ENCODE measurements around the gene SULT4A1. TPM values are rescaled to one million over a fixed set of nuclear protein-coding genes. Genes with fewer than 3 reads are reported as not detected.

SULT4A1 gene
- total and polyA plus RNA-seq, 2 donors (not counting 1 experiment from before 2014, with no cell fraction given) = not detected

DNA sequence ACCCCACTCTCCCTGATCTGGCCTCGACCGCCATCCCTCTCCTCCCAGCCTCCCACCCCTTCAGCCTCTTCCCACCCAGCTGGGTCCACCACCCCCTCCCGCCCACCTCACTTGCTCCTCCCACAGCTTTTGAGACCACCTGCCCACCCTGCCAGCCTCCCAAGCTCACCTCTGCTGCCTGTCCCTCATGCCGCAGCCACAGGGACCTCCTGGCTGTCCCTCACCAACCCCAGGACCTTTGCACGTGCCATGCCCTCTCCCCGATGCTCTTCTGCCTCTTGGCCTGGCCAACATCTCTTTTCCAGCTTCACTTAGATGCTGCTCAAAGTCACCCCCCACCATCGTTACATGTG, 23.0 kb upstream of the SULT4A1 start:
- Mint-ChIP-seq H3K27me3 (peaks cover 30% of the 10 kb centered on the region), H3K9me3 (ENCODE audit: insufficient read depth) (no peaks in the 10 kb centered on the region), H3K27ac (no peak overlapping the region), H3K4me1 (peaks cover 4% of the 10 kb centered on the region), H3K4me3 (no peak overlapping the region)
- Histone ChIP-seq H3K4me2 (replicated peaks; ENCODE audit: low read depth, low read length, poor library complexity, severe bottlenecking) (no peak overlapping the region), H3K79me2 (ENCODE audit: control insufficient read depth, insufficient read depth, low read length) (no peaks in the 10 kb centered on the region), H3K9ac (ENCODE audit: low read length) (no peak overlapping the region), H3K27ac (ENCODE audit: low read length in 2 of 2) (no peak overlapping the region), H3K36me3 (replicated peaks in 1 of 2; ENCODE audit: control extremely low read depth in 1 of 2, control insufficient read depth in 1 of 2, extremely low read depth in 1 of 2, insufficient read depth in 2 of 2, low read length in 1 of 2) (no peaks in the 10 kb centered on the region), H3K27me3 (replicated peaks in 1 of 4; ENCODE audit: control extremely low read depth in 1 of 4, control insufficient read depth in 3 of 4, insufficient read depth in 4 of 4, low read length in 3 of 4) (peaks cover 0 to 21% (median 2%) of the 10 kb centered on the region in 4 experiments), H4K20me1 (ENCODE audit: control insufficient read depth, insufficient read depth, low read length, poor library complexity, severe bottlenecking) (no peaks in the 10 kb centered on the region), H3K9me3 (ENCODE audit: control extremely low read depth in 1 of 3, control insufficient read depth in 2 of 3, insufficient read depth in 1 of 3, low read length in 2 of 3) (peaks cover 0 to 3% (median 0%) of the 10 kb centered on the region in 3 donors), H3K4me3 (ENCODE audit: control extremely low read depth in 1 of 5, extremely low read depth in 1 of 5, insufficient read depth in 1 of 5, low read depth in 2 of 5, low read length in 4 of 5) (no peak overlapping the region), H3K4me1 (ENCODE audit: control insufficient read depth in 2 of 2, insufficient read depth in 2 of 2, low read length in 2 of 2) (peaks cover 0 to 5% of the 10 kb centered on the region in 2 donors), H2AFZ (ENCODE audit: insufficient read depth, low read depth, low read length, poor library complexity, severe bottlenecking) (no peak overlapping the region)
- ChIA-PET CTCF (no interaction called here), POLR2A (no interaction called here)
- TF ChIP-seq CTCF (IDR thresholded peaks at IDR 0.05) (no peak), EZH2 (IDR thresholded peaks at IDR 0.05; ENCODE audit: borderline replicate concordance, insufficient read depth, low read depth, low read length, poor library complexity, severe bottlenecking) (no peak)
- no peak for DNase-seq
- ATAC-seq (ENCODE audit: low read depth) = no peak
- WGBS (ENCODE audit: insufficient coverage) = 72% methylated on average over 7 of the region's 7 CpGs
- intact Hi-C loops (cut with micrococcal nuclease) = no loop called here

- no peak overlapping the region for H3K27ac Mint-ChIP-seq
- no peaks in the 10 kb centered on the region for H4K20me1 ChIP-seq (ENCODE audit: control insufficient read depth, insufficient read depth, low read length, poor library complexity, severe bottlenecking)
- peaks cover 0 to 15% (median under 1%) of the 10 kb centered on the region in 4 experiments for H3K27me3 ChIP-seq (replicated peaks in 1 of 4; ENCODE audit: control extremely low read depth in 1 of 4, control insufficient read depth in 3 of 4, insufficient read depth in 4 of 4, low read length in 3 of 4)
- no peaks in the 10 kb centered on the region for H3K9me3 Mint-ChIP-seq (ENCODE audit: insufficient read depth)
- TF ChIP-seq CTCF (IDR thresholded peaks at IDR 0.05) (peak; percentile 60), EZH2 (IDR thresholded peaks at IDR 0.05; ENCODE audit: borderline replicate concordance, insufficient read depth, low read depth, low read length, poor library complexity, severe bottlenecking) (no peak)
- H3K4me1 Mint-ChIP-seq = peaks cover 4% of the 10 kb centered on the region
- no peak overlapping the region for H2AFZ ChIP-seq (ENCODE audit: insufficient read depth, low read depth, low read length, poor library complexity, severe bottlenecking)
- WGBS (ENCODE audit: insufficient coverage) = 22% methylated on average over 17 of the region's 18 CpGs
- no peak overlapping the region for H3K9ac ChIP-seq (ENCODE audit: low read length)
- POLR2A ChIA-PET = no interaction called here
- CTCF ChIA-PET = no interaction called here
- peak; percentile 42 for DNase-seq
- no peaks in the 10 kb centered on the region for H3K36me3 ChIP-seq (replicated peaks in 1 of 2; ENCODE audit: control extremely low read depth in 1 of 2, control insufficient read depth in 1 of 2, extremely low read depth in 1 of 2, insufficient read depth in 2 of 2, low read length in 1 of 2)
- intact Hi-C loops (cut with micrococcal nuclease) = no loop called here
- peaks cover 0 to 5% of the 10 kb centered on the region in 2 donors for H3K4me1 ChIP-seq (ENCODE audit: control insufficient read depth in 2 of 2, insufficient read depth in 2 of 2, low read length in 2 of 2)
- ATAC-seq (ENCODE audit: low read depth) = no peak
- H3K79me2 ChIP-seq (ENCODE audit: control insufficient read depth, insufficient read depth, low read length) = no peaks in the 10 kb centered on the region
- no peak overlapping the region for H3K4me3 ChIP-seq (ENCODE audit: control extremely low read depth in 1 of 5, extremely low read depth in 1 of 5, insufficient read depth in 1 of 5, low read depth in 2 of 5, low read length in 4 of 5)
- H3K4me2 ChIP-seq (replicated peaks; ENCODE audit: low read depth, low read length, poor library complexity, severe bottlenecking) = peak overlapping the region; percentile 15
- peaks cover 0 to 3% (median 0%) of the 10 kb centered on the region in 3 donors for H3K9me3 ChIP-seq (ENCODE audit: control extremely low read depth in 1 of 3, control insufficient read depth in 2 of 3, insufficient read depth in 1 of 3, low read length in 2 of 3)
- no peak overlapping the region for H3K27ac ChIP-seq (ENCODE audit: low read length in 2 of 2)
- H3K27me3 Mint-ChIP-seq = peaks cover 27% of the 10 kb centered on the region
- no peak overlapping the region for H3K4me3 Mint-ChIP-seq
Observed at GRCh38 chr22:43884600-43885318, 22.4 kb upstream of the SULT4A1 start.

Measured in B cell (primary cell).